B cell (primary cell): ENCODE measurements around the gene KIF15.

ENCODE experiments used
- CTCF ChIP-seq: fragments of 200-600 bp; IDR thresholded peaks from one replicate; pipeline ENCODE4 v1.8.0; 2022; ENCODE audit warnings: antibody characterized with exemption, mild to moderate bottlenecking
- EZH2 ChIP-seq: IDR thresholded peaks from 2 replicates; pipeline ENCODE4 v1.6.1; 2012; ENCODE audit warnings: borderline replicate concordance, low read depth, mild to moderate bottlenecking, moderate library complexity, low read length; ENCODE audit not compliant: insufficient read depth, poor library complexity, severe bottlenecking

GRCh38 chr3:44892689-44893088 is 131.1 kb downstream of the KIF15 start:
- TF ChIP-seq CTCF (no peak), EZH2 (no peak)
